Caco-2 (cell line): ENCODE data around the gene SPAM1. TPM values are rescaled to one million over a fixed set of nuclear protein-coding genes. Genes with fewer than 3 reads are reported as not detected.

Experiments used
- BruUV-seq: library from RNA; stranded (reverse); fragments of 400-500 nt; replicated peaks from 2 replicates; lab custom pipeline; 2021; lab: Mats Ljungman, UMichigan
- CTCF ChIA-PET: fragments of 300-600 bp; sonication (Branson Sonifier 250); formaldehyde crosslinking; loops from one replicate; lab custom pipeline; 2022; ENCODE audit warnings: antibody characterized with exemption; lab: Charles Lee
- POLR2A ChIA-PET: fragments of 300-600 bp; sonication (Branson Sonifier 250); formaldehyde crosslinking; loops from one replicate; lab custom pipeline; 2022; ENCODE audit warnings: antibody characterized with exemption; lab: Charles Lee
- DNase-seq, 2 experiments: peaks; one replicate each; pipeline versions ENCODE4 v3.0.0 to v3.0.0-alpha.2; 2020 to 2022
- H3K27me3 ChIP-seq: replicated peaks from 2 replicates; pipeline ENCODE4 v1.6.0; 2011; ENCODE audit warnings: low read length; ENCODE audit not compliant: control insufficient read depth, insufficient read depth
- H3K36me3 ChIP-seq: 2 replicates; pipeline ENCODE4 v1.5.1; 2011; ENCODE audit warnings: low read length; ENCODE audit not compliant: control insufficient read depth, insufficient read depth
- H3K4me1 ChIP-seq: fragments of 250-450 bp; sonication (Bioruptor Pico); 2 replicates; pipeline ENCODE4 v1.5.1; 2020; ENCODE audit warnings: mild to moderate bottlenecking
- H3K4me3 ChIP-seq: 2 replicates; pipeline ENCODE4 v1.5.1; 2011; ENCODE audit warnings: low read depth, mild to moderate bottlenecking, control low read depth, low read length
- H3K9me3 ChIP-seq: fragments of 250-450 bp; sonication (Bioruptor Pico); 2 replicates; pipeline ENCODE4 v1.5.1; 2020; ENCODE audit warnings: mild to moderate bottlenecking, moderate library complexity
- H3K27ac Mint-ChIP-seq: one replicate; pipeline ENCODE4 v1.8.0; 2022; ENCODE audit warnings: mixed read lengths; ENCODE audit not compliant: unreplicated experiment
- H3K27me3 Mint-ChIP-seq: one replicate; pipeline ENCODE4 v1.8.0; 2022; ENCODE audit warnings: mixed read lengths; ENCODE audit not compliant: insufficient read depth, unreplicated experiment
- H3K36me3 Mint-ChIP-seq: one replicate; pipeline ENCODE4 v1.8.0; 2022; ENCODE audit warnings: mild to moderate bottlenecking, mixed read lengths; ENCODE audit not compliant: insufficient read depth, unreplicated experiment
- H3K4me1 Mint-ChIP-seq: one replicate; pipeline ENCODE4 v1.8.0; 2022; ENCODE audit warnings: low read depth, mixed read lengths; ENCODE audit not compliant: unreplicated experiment
- H3K4me3 Mint-ChIP-seq: one replicate; pipeline ENCODE4 v1.8.0; 2022; ENCODE audit warnings: mild to moderate bottlenecking, moderate library complexity, mixed read lengths; ENCODE audit not compliant: unreplicated experiment
- H3K9me3 Mint-ChIP-seq: one replicate; pipeline ENCODE4 v1.8.0; 2022; ENCODE audit warnings: mixed read lengths; ENCODE audit not compliant: unreplicated experiment
- CTCF ChIP-seq, 2 experiments: fragments of 200-600 bp in 1 of 2; IDR thresholded peaks; 1 replicate in 1 of 2; 2 replicates in 1 of 2; pipeline versions ENCODE4 v1.5.1 to v1.8.0; 2011 to 2022; ENCODE audit warnings: antibody characterized with exemption in 1 of 2, control low read depth in 1 of 2, inconsistent platforms in 1 of 2, low read depth in 1 of 2, low read length in 1 of 2, mild to moderate bottlenecking in 1 of 2, moderate library complexity in 1 of 2; ENCODE audit not compliant: insufficient read depth in 1 of 2, severe bottlenecking in 1 of 2, unreplicated experiment in 1 of 2
- intact Hi-C: fragments of 100-400 bp; cut with micrococcal nuclease; formaldehyde crosslinking; loops from one replicate; pipeline ENCODE4 v1.10.0; 2022; ENCODE audit not compliant: unreplicated experiment
- total RNA-seq: library from RNA; stranded (reverse); gene quantifications from 2 replicates; pipeline ENCODE4 v1.2.3, GENCODE V29; 2022

SPAM1 gene
- total RNA-seq, 1 experiment from 2014 or later = not detected

GRCh38 chr7:123972045-123972444 lies 47.0 kb downstream of the SPAM1 start:
- H3K36me3 ChIP-seq = no peaks in the 10 kb centered on the region
- POLR2A ChIA-PET = no interaction called here
- H3K27me3 ChIP-seq = no peaks in the 10 kb centered on the region
- H3K9me3 ChIP-seq = no peaks in the 10 kb centered on the region
- TF ChIP-seq CTCF (IDR thresholded peaks at IDR 0.05; ENCODE audit: insufficient read depth in 1 of 2, low read depth in 1 of 2, low read length in 1 of 2, severe bottlenecking in 1 of 2, unreplicated experiment in 1 of 2) = no peak
- no TSS peak for BruUV-seq
- Mint-ChIP-seq H3K27me3 (no peaks in the 10 kb centered on the region), H3K4me3 (no peak overlapping the region), H3K36me3 (no peaks in the 10 kb centered on the region), H3K9me3 (no peaks in the 10 kb centered on the region), H3K4me1 (no peaks in the 10 kb centered on the region), H3K27ac (no peak overlapping the region)
- DNase-seq = no peak
- intact Hi-C loops = no loop called here
- CTCF ChIA-PET = no interaction called here
- H3K4me3 ChIP-seq = no peak overlapping the region
- no peaks in the 10 kb centered on the region for H3K4me1 ChIP-seq

GRCh38 chr7:123972831-123973230 lies 47.8 kb downstream of the SPAM1 start:
- TF ChIP-seq CTCF (IDR thresholded peaks at IDR 0.05; ENCODE audit: insufficient read depth in 1 of 2, low read depth in 1 of 2, low read length in 1 of 2, severe bottlenecking in 1 of 2, unreplicated experiment in 1 of 2) = no peak
- Mint-ChIP-seq H3K4me3 (no peak overlapping the region), H3K36me3 (no peaks in the 10 kb centered on the region), H3K27me3 (no peaks in the 10 kb centered on the region), H3K9me3 (no peaks in the 10 kb centered on the region), H3K27ac (no peak overlapping the region), H3K4me1 (no peaks in the 10 kb centered on the region)
- Histone ChIP-seq H3K9me3 (no peaks in the 10 kb centered on the region), H3K4me1 (no peaks in the 10 kb centered on the region), H3K36me3 (no peaks in the 10 kb centered on the region), H3K4me3 (no peak overlapping the region), H3K27me3 (no peaks in the 10 kb centered on the region)
- ChIA-PET POLR2A (no interaction called here), CTCF (no interaction called here)
- intact Hi-C loops = no loop called here
- BruUV-seq = no TSS peak
- no peak for DNase-seq

- H3K4me3 ChIP-seq = no peak overlapping the region
- Mint-ChIP-seq H3K4me3 (no peak overlapping the region), H3K9me3 (no peaks in the 10 kb centered on the region), H3K27ac (no peak overlapping the region), H3K27me3 (no peaks in the 10 kb centered on the region), H3K4me1 (no peaks in the 10 kb centered on the region), H3K36me3 (no peaks in the 10 kb centered on the region)
- no peaks in the 10 kb centered on the region for H3K27me3 ChIP-seq
- no peak for DNase-seq
- ChIA-PET POLR2A (no interaction called here), CTCF (no interaction called here)
- no TSS peak for BruUV-seq
- intact Hi-C loops = no loop called here
- H3K4me1 ChIP-seq = no peaks in the 10 kb centered on the region
- no peaks in the 10 kb centered on the region for H3K36me3 ChIP-seq
- TF ChIP-seq CTCF (IDR thresholded peaks at IDR 0.05; ENCODE audit: insufficient read depth in 1 of 2, low read depth in 1 of 2, low read length in 1 of 2, severe bottlenecking in 1 of 2, unreplicated experiment in 1 of 2) = no peak
- H3K9me3 ChIP-seq = no peaks in the 10 kb centered on the region; the same call in 1 of the 2 replicates
Measured at GRCh38 chr7:123974326-123974908, 49.4 kb downstream of the SPAM1 start.
